OCI-LY3 (cell line): ENCODE results near the gene TMEM213.
"Not testable (repeated sequence)": the region's sequence is repeated elsewhere in the genome, so short reads cannot be mapped to it uniquely, and the experiment has no call there.

Experiments
- H2AFZ ChIP-seq: fragments of 200-600, 300-600 bp; shearing (Covaris generic); 2 replicates; pipeline ENCODE4 v1.6.0; 2014; ENCODE audit warnings: antibody characterized with exemption, low read depth, low read length
- H3K27ac ChIP-seq: fragments of 200-600, 300-600 bp; sonication (generic); 2 replicates; pipeline ENCODE4 v1.5.1; 2014; ENCODE audit warnings: mild to moderate bottlenecking, low read length, moderate library complexity, mixed read lengths
- H3K27me3 ChIP-seq: fragments of 200-600, 300-600 bp; sonication (generic); 2 replicates; pipeline ENCODE4 v1.6.1; 2014; ENCODE audit warnings: low read depth, low read length, mixed read lengths
- H3K36me3 ChIP-seq: fragments of 200-600, 300-600 bp; sonication (generic); replicated peaks from 2 replicates; pipeline ENCODE3; 2014; ENCODE audit warnings: low read depth, low read length, mixed read lengths
- H3K4me1 ChIP-seq: fragments of 300-600, 200-600 bp; sonication (generic); 2 replicates; pipeline ENCODE4 v1.6.1; 2014; ENCODE audit warnings: low read length, mixed read lengths
- H3K4me2 ChIP-seq: fragments of 200-600, 300-600 bp; sonication (generic); 2 replicates; pipeline ENCODE4 v1.6.1; 2014; ENCODE audit warnings: low read length, mixed read lengths
- H3K4me3 ChIP-seq: fragments of 300-600, 200-600 bp; sonication (generic); 2 replicates; pipeline ENCODE4 v1.5.1; 2014; ENCODE audit warnings: antibody characterized with exemption, mild to moderate bottlenecking, low read length, moderate library complexity
- H3K79me2 ChIP-seq: fragments of 300-600, 200-600 bp; shearing (Covaris generic); 2 replicates; pipeline ENCODE4 v1.6.1; 2014; ENCODE audit warnings: mild to moderate bottlenecking, low read length, mixed read lengths
- H3K9ac ChIP-seq: fragments of 300-600, 200-600 bp; shearing (Covaris generic); 2 replicates; pipeline ENCODE4 v1.6.0; 2014; ENCODE audit warnings: mild to moderate bottlenecking, low read length, moderate library complexity
- H3K9me3 ChIP-seq: fragments of 200-600, 300-600 bp; shearing (Covaris generic); 2 replicates; pipeline ENCODE4 v1.6.1; 2014; ENCODE audit warnings: low read length, mixed read lengths; ENCODE audit not compliant: insufficient read depth
- H4K20me1 ChIP-seq: fragments of 200-600, 300-600 bp; sonication (generic); 2 replicates; pipeline ENCODE4 v1.6.1; 2016; ENCODE audit warnings: low read length, mixed read lengths; ENCODE audit not compliant: insufficient read depth
- EZH2phosphoT487 ChIP-seq: fragments of 200-600 bp; shearing (Covaris generic); IDR thresholded peaks from 2 replicates; pipeline ENCODE4 v1.6.1; 2018; ENCODE audit warnings: antibody characterized with exemption, mixed run types, low read depth
- TF ChIP-seq, protein P1 (sequence below): fragments of 200-600, 300-600 bp; sonication (generic); IDR thresholded peaks from 2 replicates; pipeline ENCODE4 v1.5.1; 2014; ENCODE audit warnings: antibody characterized with exemption, low read length, low read depth

Gene TMEM213

GRCh38 chr7:138781004-138781403 lies 16.8 kb upstream of the TMEM213 start:
- Histone ChIP-seq H2AFZ (no peak overlapping the region), H4K20me1 (no peaks in the 10 kb centered on the region), H3K4me3 (no peak overlapping the region), H3K27ac (no peak overlapping the region), H3K4me2 (no peak overlapping the region), H3K9me3 (no peaks in the 10 kb centered on the region), H3K27me3 (no peaks in the 10 kb centered on the region), H3K36me3 (no peaks in the 10 kb centered on the region), H3K9ac (no peak overlapping the region), H3K79me2 (no peaks in the 10 kb centered on the region), H3K4me1 (no peaks in the 10 kb centered on the region)
- no peak for TF ChIP-seq EZH2phosphoT487
- TF ChIP-seq, protein P1, sequence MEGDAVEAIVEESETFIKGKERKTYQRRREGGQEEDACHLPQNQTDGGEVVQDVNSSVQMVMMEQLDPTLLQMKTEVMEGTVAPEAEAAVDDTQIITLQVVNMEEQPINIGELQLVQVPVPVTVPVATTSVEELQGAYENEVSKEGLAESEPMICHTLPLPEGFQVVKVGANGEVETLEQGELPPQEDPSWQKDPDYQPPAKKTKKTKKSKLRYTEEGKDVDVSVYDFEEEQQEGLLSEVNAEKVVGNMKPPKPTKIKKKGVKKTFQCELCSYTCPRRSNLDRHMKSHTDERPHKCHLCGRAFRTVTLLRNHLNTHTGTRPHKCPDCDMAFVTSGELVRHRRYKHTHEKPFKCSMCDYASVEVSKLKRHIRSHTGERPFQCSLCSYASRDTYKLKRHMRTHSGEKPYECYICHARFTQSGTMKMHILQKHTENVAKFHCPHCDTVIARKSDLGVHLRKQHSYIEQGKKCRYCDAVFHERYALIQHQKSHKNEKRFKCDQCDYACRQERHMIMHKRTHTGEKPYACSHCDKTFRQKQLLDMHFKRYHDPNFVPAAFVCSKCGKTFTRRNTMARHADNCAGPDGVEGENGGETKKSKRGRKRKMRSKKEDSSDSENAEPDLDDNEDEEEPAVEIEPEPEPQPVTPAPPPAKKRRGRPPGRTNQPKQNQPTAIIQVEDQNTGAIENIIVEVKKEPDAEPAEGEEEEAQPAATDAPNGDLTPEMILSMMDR = no peak

- Histone ChIP-seq H3K36me3 (no peaks in the 10 kb centered on the region), H4K20me1 (no peaks in the 10 kb centered on the region), H3K4me2 (no peak overlapping the region), H2AFZ (no peak overlapping the region), H3K4me3 (no peak overlapping the region), H3K27me3 (peaks cover 3% of the 10 kb centered on the region; the same call in 1 of the 2 replicates), H3K27ac (no peak overlapping the region), H3K79me2 (no peaks in the 10 kb centered on the region), H3K9me3 (no peaks in the 10 kb centered on the region), H3K4me1 (no peaks in the 10 kb centered on the region), H3K9ac (no peak overlapping the region)
- TF ChIP-seq, protein P1 = no peak
- TF ChIP-seq EZH2phosphoT487 = no peak
Measured at GRCh38 chr7:138784692-138785091, 13.1 kb upstream of the TMEM213 start.

GRCh38 chr7:138785587-138786437 lies 12.0 kb upstream of the TMEM213 start:
- Histone ChIP-seq H4K20me1 (no peaks in the 10 kb centered on the region), H2AFZ (no peak overlapping the region), H3K36me3 (no peaks in the 10 kb centered on the region), H3K9me3 (no peaks in the 10 kb centered on the region), H3K4me3 (no peak overlapping the region), H3K27ac (no peak overlapping the region), H3K79me2 (no peaks in the 10 kb centered on the region), H3K4me1 (no peaks in the 10 kb centered on the region), H3K9ac (no peak overlapping the region), H3K4me2 (no peak overlapping the region), H3K27me3 (peaks cover 3% of the 10 kb centered on the region; the same call in 1 of the 2 replicates)
- no peak for TF ChIP-seq EZH2phosphoT487
- TF ChIP-seq, protein P1 = no peak

DNA sequence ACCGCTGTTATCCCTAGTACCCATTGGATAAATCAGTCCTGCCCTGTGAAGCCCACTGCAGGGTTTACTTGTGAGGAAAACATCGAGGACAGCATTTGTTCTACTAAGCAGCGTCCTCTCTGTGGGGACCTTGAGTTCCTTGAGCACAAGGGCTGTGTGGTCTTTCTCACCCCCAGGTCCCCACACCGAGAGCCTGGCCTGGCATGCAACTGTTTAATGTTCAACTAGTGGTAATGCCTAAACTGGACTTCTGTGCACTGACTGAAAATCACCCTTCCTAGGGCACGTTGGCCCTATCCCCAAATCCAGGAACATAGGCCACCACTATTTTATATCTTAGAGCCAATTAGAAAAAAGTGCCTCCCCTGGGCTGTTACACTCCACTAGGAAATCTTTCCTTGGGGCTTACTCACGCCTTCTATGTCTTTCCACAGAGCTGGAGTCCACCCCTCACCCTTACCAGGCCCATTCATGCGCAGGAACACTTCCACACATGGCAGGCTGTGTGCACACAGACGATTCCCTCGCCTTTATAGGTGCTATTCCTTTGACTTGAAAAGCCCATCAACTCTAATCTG lies 1.7 kb upstream of the TMEM213 start:
- Histone ChIP-seq H3K4me2 (no peak overlapping the region), H3K27me3 (no peaks in the 10 kb centered on the region), H3K36me3 (no peaks in the 10 kb centered on the region), H3K4me3 (no peak overlapping the region), H3K9ac (no peak overlapping the region), H3K4me1 (no peaks in the 10 kb centered on the region), H4K20me1 (no peaks in the 10 kb centered on the region), H3K27ac (no peak overlapping the region), H3K79me2 (no peaks in the 10 kb centered on the region), H2AFZ (no peak overlapping the region), H3K9me3 (no peaks in the 10 kb centered on the region)
- TF ChIP-seq, protein P1 = no peak
- TF ChIP-seq EZH2phosphoT487 = no peak

- H3K4me1 ChIP-seq, H3K27me3 ChIP-seq, H3K36me3 ChIP-seq, H3K9ac ChIP-seq, H3K4me3 ChIP-seq, H3K79me2 ChIP-seq, H3K9me3 ChIP-seq, H2AFZ ChIP-seq, H3K27ac ChIP-seq, H3K4me2 ChIP-seq, H4K20me1 ChIP-seq: not testable (repeated sequence)
Measured at GRCh38 chr7:138797046-138797445, 748 bp upstream of the TMEM213 start.
